H1 (cell line): ENCODE results near the gene MAPKAP1. TPM values are rescaled to one million over a fixed set of nuclear protein-coding genes. Genes with fewer than 3 reads are reported as not detected.

Experiments
- ATF2 ChIP-seq: IDR thresholded peaks from 2 replicates; pipeline ENCODE4 v1.6.1; 2012; ENCODE audit warnings: low read length, inconsistent platforms
- EGR1 ChIP-seq: IDR thresholded peaks from 2 replicates; pipeline ENCODE4 v1.6.1; 2011; ENCODE audit warnings: low read depth, low read length, borderline replicate concordance
- MAFK ChIP-seq: IDR thresholded peaks from 2 replicates; pipeline ENCODE4 v1.6.1; 2012; ENCODE audit warnings: low read depth, mild to moderate bottlenecking, improper control_type of control experiment, low read length
- POLR2A ChIP-seq, 2 experiments: IDR thresholded peaks; 1 replicate in 1 of 2; 2 replicates in 1 of 2; pipeline ENCODE4 v1.6.1; 2011; ENCODE audit warnings: low read depth in 2 of 2, low read length in 2 of 2, mild to moderate bottlenecking in 2 of 2; ENCODE audit errors: control extremely low read depth in 1 of 2
- SUZ12 ChIP-seq: fragments of 200-600 bp; sonication (generic); IDR thresholded peaks from 2 replicates; pipeline ENCODE4 v1.6.1; 2012; ENCODE audit warnings: mild to moderate bottlenecking, inconsistent platforms, low read length, moderate library complexity, mixed read lengths
- TEAD4 ChIP-seq: IDR thresholded peaks from 2 replicates; pipeline ENCODE4 v1.6.1; 2012; ENCODE audit warnings: low read depth, low read length, inconsistent platforms, mixed read lengths
- polyA plus RNA-seq, 7 experiments: library from polyadenylated mRNA; depleted of rRNA in 3 of 7; stranded (reverse) in 5 of 7; unstranded in 2 of 7; fragments of >200 nt in 5 of 7; fragments of 200-250 nt in 2 of 7; gene quantifications; 1 replicate in 5 of 7; 2 replicates in 1 of 7; 4 replicates in 1 of 7; pipeline versions ENCODE4 v1.2.1 to v1.2.3, GENCODE V29; 2011 to 2013; ENCODE audit warnings: missing spikeins in 2 of 7, mixed read lengths in 2 of 7
- total RNA-seq: library from RNA; stranded (reverse); fragmentation: NEBNext Ultra II Directional; extraction: Animal tissue kit (Norgen Biotek cat#: 25700); gene quantifications from 2 replicates; pipeline ENCODE4 v1.2.1, GENCODE V29; 2021

The MAPKAP1 gene
- total and polyA plus RNA-seq, 2 of the 8 experiments (the other 6 are each of a cell fraction or from before 2014, with no cell fraction given) = 79.2 to 140 TPM

DNA sequence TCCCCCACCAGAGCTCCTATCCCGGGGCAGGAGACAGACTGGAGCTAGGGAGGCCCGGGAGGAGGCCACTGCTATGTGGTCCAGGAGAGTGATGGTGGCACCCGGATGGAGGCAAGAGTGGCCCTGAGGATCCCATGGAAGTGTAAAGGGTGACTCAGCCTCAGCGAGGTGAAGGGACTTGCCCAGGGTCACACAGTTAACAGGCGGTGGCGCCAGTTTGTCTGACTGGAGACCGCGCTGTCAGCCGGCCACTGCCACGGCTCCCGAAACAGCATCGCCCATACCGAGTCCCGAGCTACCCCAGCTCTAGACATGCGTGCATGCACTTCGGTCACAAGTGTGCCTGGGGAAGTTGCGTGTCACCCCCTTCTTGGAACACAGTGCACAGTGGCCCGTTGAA, 279.5 kb downstream of the MAPKAP1 start (continued):
- no peak for TF ChIP-seq EGR1
- TF ChIP-seq SUZ12 = no peak
- TF ChIP-seq ATF2 = no peak
- no peak for TF ChIP-seq TEAD4
- TF ChIP-seq POLR2A (IDR thresholded peaks at IDR 0.05; ENCODE audit: control extremely low read depth in 1 of 2, low read depth in 2 of 2, low read length in 2 of 2) = no peak
- TF ChIP-seq MAFK = no peak
